IPS-18c (cell line): ENCODE data around the gene S100G.

Experiments
- H3K4me3 ChIP-seq: 2 replicates; pipeline ENCODE4 v1.7.0; 2013; ENCODE audit warnings: low read depth, mild to moderate bottlenecking, low read length, moderate library complexity; ENCODE audit not compliant: insufficient read depth
- H3K9me3 ChIP-seq: one replicate; pipeline ENCODE4 v1.6.1; 2013; ENCODE audit warnings: mild to moderate bottlenecking, low read length, moderate library complexity; ENCODE audit not compliant: control insufficient read depth, insufficient read depth

The S100G gene

DNA sequence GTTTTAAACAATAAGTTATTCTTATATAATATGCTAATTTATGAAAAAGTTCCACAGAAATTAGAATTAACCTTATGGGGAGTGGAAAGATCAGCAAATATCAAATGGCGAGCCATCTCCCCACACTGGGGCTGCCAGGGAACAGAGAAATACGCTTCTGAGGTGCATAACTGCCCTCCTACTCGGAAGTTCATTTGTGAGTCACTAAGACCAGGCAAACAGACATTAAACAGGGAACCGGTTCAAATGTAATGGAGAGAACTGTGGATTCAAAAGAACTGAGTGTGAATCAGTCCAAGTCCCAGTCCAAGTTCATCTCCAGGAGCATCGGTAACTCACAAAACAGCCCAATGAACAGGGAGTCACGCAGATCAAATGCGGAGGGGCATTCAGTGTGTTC lies 11.4 kb upstream of the S100G start:
- Histone ChIP-seq H3K4me3 (no peak overlapping the region), H3K9me3 (no peaks in the 10 kb centered on the region)

DNA sequence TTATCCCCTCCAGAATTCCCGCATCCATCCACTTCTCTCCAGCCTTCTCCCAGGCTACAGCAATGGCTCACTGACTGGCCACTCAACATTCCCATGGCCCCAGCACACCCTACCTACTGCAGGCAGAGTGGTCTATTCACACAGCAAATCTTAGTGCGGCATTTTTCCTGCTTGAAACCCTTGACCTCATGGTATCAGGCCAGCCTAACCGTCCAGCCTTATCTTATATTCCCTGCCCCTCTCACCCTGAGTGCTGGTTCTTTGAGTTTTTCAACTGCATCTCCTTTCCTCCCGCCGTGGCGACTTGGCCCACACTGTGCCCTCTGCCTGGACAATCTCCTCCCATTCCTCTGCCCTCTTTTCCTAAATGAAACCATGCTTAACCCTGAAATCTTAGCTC lies 10.0 kb upstream of the S100G start:
- Histone ChIP-seq H3K9me3 (no peaks in the 10 kb centered on the region), H3K4me3 (no peak overlapping the region)

DNA sequence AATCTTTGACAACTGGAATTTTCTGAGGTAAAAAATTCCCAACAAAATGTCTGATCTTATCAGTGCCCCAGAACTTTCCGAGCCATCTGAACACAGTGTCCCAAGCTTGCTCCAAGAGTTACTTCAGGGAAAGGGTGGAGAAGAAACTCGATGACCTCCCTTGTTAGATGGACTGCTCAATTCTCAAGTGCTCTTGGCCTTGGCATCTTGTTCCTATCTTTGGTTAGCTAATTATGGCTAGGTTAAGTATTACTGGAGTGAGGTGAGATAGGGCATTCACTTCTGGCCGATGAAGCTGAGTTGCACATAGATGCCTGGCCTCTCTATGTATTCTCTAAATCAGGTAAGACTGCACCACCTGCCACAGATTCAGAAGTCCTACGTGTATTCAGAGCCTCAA lies 9.1 kb upstream of the S100G start:
- no peaks in the 10 kb centered on the region for H3K9me3 ChIP-seq
- H3K4me3 ChIP-seq = no peak overlapping the region

GRCh38 chrX:16643176-16643575 lies 6.8 kb upstream of the S100G start:
- H3K9me3 ChIP-seq = no peaks in the 10 kb centered on the region
- H3K4me3 ChIP-seq = no peak overlapping the region

DNA sequence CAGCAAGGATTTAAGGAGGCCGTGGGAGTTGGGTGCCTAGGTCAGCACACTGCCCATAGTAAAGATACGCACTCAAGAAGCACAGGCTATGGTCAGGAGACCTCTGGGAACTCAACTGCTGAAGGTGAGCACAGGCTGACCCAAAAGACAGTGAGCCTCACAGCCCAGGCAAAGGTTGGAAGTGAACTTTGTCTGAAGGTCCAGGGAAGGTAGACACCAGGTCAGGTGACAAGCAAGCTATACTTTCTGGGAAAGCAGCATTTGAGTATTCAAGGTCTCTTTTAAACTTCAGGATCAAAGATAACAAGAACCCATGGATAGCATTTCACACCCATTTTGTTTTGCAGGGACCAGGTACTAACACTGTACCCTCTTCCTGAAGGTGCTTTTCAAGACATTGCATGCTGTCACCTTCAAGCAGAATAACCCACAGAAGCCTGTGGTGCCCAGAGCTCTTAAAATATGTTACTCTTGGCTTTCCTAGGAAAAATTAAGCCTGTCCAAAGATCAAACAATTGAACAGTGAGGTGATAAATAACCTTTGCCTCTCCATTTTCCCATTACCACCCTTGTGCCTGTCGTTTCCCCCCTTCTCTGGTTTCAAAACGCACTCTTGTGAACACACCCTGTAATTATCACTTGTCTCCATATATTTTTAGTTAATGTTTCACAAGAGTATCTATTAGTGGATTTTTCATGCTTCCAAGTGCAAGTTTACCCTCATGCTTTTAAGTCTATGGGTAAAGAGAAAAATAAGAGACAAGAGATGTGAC lies 3.4 kb upstream of the S100G start:
- H3K9me3 ChIP-seq = no peaks in the 10 kb centered on the region
- no peak overlapping the region for H3K4me3 ChIP-seq

DNA sequence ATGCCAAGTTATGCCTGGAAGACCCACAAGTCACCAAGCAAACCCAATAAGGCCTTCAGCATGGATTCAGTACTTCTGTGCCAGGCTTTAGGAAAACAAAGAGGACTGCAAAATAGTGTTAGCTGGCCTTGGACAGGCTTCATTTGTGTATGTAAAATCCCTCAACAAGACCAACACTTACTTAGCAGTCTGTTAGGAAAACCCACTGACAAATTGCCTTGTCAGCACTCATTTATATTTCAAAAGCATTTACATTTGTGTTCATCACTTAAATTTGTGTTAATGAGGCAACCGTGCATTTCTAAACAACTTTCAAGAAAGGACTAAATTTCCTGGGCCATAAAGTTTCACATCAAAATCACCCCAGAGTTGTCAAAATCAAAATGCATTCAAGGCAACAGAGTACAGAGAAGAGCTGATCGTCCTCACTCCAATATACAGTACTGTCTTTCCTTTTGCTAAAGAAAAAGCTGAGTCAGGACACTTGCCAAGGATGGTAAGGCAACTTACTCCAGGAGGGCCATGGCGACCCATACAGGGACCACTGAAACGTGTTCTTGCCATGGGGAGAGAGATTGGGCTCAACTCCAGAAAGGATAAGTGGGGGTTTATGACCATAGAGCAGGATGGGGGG lies 1.6 kb downstream of the S100G start:
- H3K4me3 ChIP-seq = no peak overlapping the region
- no peaks in the 10 kb centered on the region for H3K9me3 ChIP-seq

- H3K4me3 ChIP-seq = no peak overlapping the region
- H3K9me3 ChIP-seq = no peaks in the 10 kb centered on the region
Observed at GRCh38 chrX:16653424-16653823, 3.5 kb downstream of the S100G start.

DNA sequence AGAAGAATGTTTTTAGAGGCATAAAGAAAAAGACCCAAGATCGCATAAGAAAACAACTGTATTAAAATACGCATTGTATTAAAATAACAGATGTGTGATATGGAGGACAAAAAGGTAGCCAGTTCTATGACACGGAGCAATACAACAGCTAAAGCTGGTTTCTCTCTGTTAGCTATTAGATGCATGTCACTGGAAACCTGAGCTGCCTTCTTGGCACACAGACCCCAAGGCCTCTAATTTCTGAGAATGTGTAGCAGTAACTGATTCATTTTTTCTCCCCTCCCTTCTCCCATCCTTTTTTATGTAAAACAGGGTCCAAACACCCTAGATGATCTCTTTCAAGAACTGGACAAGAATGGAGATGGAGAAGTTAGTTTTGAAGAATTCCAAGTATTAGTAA lies 4.1 kb downstream of the S100G start:
- no peak overlapping the region for H3K4me3 ChIP-seq
- H3K9me3 ChIP-seq = no peaks in the 10 kb centered on the region

GRCh38 chrX:16658284-16658683 lies 8.3 kb downstream of the S100G start:
- H3K9me3 ChIP-seq = peaks cover 2% of the 10 kb centered on the region

GRCh38 chrX:16659321-16659720 lies 9.4 kb downstream of the S100G start:
- Histone ChIP-seq H3K9me3 (peaks cover 2% of the 10 kb centered on the region), H3K4me3 (no peak overlapping the region)

More at GRCh38 chrX:16658284-16658683, 8.3 kb downstream of the S100G start:
- no peak overlapping the region for H3K4me3 ChIP-seq

DNA sequence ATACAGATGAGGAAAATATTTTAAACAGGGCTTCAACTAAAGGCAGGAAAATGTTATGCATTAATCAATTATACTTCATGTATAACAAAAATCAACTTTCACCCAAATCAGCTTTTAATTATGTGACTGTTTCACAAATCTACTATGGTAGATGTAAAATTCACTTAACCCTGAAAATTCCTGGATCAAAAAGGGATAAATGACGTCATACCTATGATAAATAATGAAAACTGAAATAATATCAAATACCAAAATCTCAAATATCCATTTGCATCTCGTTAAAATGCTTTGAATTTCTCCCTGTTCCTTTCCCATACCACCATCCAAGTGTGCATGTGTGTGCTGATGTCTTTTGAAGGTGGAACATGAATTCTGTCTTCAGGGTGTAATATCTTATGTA lies 11.5 kb downstream of the S100G start:
- peaks cover 2% of the 10 kb centered on the region for H3K9me3 ChIP-seq
- H3K4me3 ChIP-seq = no peak overlapping the region

DNA sequence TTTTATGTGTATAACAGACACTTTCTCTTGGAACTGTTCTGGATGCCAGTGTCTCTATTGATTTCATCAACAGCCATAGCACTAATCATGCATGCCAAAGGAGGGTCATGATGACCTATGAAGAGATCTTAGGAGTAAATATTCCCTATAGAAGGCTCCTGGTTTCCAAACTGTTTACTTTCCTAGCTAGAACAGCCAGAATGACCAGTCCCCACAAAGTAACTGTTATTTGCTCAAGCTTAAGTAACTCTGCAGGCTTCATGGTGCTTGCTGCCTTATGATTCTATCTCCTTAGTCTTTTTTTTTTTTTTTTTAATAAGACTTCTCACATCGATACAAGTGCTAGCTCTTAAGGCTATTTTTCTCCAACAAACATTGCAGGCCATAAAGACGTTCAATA lies 12.4 kb downstream of the S100G start:
- Histone ChIP-seq H3K4me3 (no peak overlapping the region), H3K9me3 (peaks cover 2% of the 10 kb centered on the region)

- Histone ChIP-seq H3K9me3 (peaks cover 2% of the 10 kb centered on the region), H3K4me3 (no peak overlapping the region)
Observed at GRCh38 chrX:16664074-16664473, 14.1 kb downstream of the S100G start.

DNA sequence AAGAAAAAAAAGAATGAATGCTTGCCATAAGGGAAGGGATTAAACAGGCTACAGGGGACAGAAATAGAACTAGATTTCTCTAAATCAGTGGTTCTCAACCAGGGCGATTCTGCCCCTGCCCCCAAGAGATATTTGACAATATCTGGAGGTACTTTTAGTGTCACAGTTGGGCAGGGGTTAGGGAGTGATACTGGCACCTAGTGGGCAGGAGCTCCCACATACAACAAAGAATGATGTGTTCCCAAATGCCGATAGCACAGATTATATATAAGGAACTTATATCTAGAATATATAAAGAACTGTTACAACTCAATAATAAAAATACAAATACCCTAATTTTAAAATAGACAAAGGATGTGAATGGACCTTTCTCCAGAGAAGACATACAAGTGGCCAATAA lies 14.7 kb downstream of the S100G start:
- Histone ChIP-seq H3K4me3 (no peak overlapping the region), H3K9me3 (peaks cover 2% of the 10 kb centered on the region)

GRCh38 chrX:16665089-16665488 lies 15.1 kb downstream of the S100G start:
- Histone ChIP-seq H3K9me3 (peaks cover 2% of the 10 kb centered on the region), H3K4me3 (no peak overlapping the region)

DNA sequence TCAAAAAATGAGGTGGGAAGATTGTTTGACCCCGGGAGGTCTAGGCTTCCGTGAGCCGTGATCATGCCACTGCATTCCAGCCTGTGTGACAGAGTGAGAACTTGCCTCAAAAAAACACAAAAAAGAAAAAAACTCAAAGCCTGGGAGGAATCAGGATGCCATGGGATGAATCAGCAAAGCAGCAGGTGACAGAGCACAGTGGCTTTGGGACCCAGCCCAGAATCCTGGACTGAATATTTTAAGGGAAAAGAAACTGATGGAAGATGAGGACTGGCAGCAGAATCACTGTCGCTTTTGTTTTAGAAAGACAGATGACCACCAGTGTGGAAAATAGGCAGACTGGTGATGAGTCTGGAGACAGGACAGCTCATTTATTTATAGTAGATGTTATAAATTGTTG lies 16.6 kb downstream of the S100G start:
- Histone ChIP-seq H3K9me3 (no peaks in the 10 kb centered on the region), H3K4me3 (no peak overlapping the region)

GRCh38 chrX:16671005-16671404 lies 21.0 kb downstream of the S100G start:
- Histone ChIP-seq H3K4me3 (no peak overlapping the region), H3K9me3 (no peaks in the 10 kb centered on the region)

GRCh38 chrX:16678689-16679088 lies 28.7 kb downstream of the S100G start:
- no peak overlapping the region for H3K4me3 ChIP-seq
- H3K9me3 ChIP-seq = no peaks in the 10 kb centered on the region
